Sigmoid colon (tissue), 4 donors: ENCODE data around the gene MAD1L1.

Source experiments
- EP300 ChIP-seq, 4 donors: sonication (generic); formaldehyde crosslinking; IDR thresholded peaks; one replicate each; pipeline ENCODE4 v1.6.1; 2017; ENCODE audit warnings: antibody characterized with exemption in 4 of 4
- POLR2A ChIP-seq, 2 donors: fragments of 450-650 bp; IDR thresholded peaks; one replicate each; pipeline ENCODE4 v1.6.1; 2016; ENCODE audit warnings: antibody characterized with exemption in 2 of 2, mild to moderate bottlenecking in 2 of 2, moderate library complexity in 2 of 2
- TF ChIP-seq, protein P1 (sequence below), 4 experiments: fragments of 450-650 bp in 3 of 4; fragments of 200-600 bp in 1 of 4; IDR thresholded peaks; one replicate each; pipeline ENCODE4 v1.5.1; 2016 to 2019; ENCODE audit warnings: antibody characterized with exemption in 4 of 4, mild to moderate bottlenecking in 3 of 4, moderate library complexity in 2 of 4

DNA sequence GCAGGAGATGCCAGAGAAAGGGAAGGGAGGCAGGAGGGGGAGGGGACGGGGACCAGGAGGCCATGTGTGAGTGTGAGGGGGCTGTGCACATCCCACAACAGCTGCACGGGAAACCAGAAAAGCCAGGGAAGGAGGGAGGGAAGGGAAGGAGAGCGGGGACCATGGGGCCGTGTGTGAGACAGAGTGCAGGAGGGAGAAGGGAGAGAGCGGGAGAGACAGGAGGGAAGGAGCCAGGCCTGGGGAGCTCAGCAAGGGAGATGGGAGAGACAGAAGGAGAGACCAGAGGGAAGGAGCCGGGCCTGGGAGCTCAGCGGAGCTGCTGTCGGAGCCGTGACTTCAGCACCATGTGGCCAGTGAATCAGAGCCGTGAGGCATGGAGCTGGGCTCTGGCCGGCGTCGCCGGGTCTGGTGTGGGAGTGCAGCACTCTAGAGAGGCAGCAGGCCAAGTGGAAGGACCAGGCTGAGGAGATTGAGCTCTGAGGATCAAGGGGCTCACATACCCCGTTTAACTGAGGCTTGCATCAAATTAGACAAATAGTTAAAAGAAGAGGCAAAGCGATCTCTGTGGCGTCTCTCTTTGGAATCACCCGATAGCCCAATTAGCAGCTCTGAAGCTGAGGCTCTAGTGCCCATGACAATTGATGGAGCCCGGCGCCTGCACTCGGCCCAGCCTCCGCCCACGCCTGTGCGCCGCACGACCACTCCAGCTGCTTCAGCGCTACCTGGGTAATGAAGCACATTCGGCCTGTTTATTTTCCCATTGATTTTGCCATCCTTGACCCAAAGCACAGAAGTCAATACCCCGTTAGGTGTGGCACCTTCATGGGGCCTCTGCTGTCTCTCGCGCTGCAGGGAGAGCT, 150.4 kb downstream of the MAD1L1 start:
- TF ChIP-seq EP300 (IDR thresholded peaks at IDR 0.05) (no peak), POLR2A (IDR thresholded peaks at IDR 0.05) (no peak)
- TF ChIP-seq, protein P1, sequence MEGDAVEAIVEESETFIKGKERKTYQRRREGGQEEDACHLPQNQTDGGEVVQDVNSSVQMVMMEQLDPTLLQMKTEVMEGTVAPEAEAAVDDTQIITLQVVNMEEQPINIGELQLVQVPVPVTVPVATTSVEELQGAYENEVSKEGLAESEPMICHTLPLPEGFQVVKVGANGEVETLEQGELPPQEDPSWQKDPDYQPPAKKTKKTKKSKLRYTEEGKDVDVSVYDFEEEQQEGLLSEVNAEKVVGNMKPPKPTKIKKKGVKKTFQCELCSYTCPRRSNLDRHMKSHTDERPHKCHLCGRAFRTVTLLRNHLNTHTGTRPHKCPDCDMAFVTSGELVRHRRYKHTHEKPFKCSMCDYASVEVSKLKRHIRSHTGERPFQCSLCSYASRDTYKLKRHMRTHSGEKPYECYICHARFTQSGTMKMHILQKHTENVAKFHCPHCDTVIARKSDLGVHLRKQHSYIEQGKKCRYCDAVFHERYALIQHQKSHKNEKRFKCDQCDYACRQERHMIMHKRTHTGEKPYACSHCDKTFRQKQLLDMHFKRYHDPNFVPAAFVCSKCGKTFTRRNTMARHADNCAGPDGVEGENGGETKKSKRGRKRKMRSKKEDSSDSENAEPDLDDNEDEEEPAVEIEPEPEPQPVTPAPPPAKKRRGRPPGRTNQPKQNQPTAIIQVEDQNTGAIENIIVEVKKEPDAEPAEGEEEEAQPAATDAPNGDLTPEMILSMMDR (IDR thresholded peaks at IDR 0.05) = no peak
